ENCODE results near the gene DHRS13. TPM values are rescaled to one million over a fixed set of nuclear protein-coding genes. Genes with fewer than 3 reads are reported as not detected.
A peak's percentile ranks its signal among the peaks of the same experiment; 100 is the strongest.
"Not testable (repeated sequence)": the region's sequence is repeated elsewhere in the genome, so short reads cannot be mapped to it uniquely, and the experiment has no call there.

Gene DHRS13
- total RNA-seq, 1 donor: 30.7 TPM

GRCh38 chr17:28906706-28907438 is 4.0 kb upstream of the DHRS13 start:
- DNase-seq (ENCODE audit: low read depth in 2 of 3, low spot score in 2 of 3): no peak

GRCh38 chr17:28906276-28906675 is 3.4 kb upstream of the DHRS13 start:
- DNase-seq (ENCODE audit: low read depth in 2 of 3, low spot score in 2 of 3): no peak

- no peak for DNase-seq (ENCODE audit: low read depth in 2 of 3, low spot score in 2 of 3)
These were observed 1.9 kb upstream of the DHRS13 start for GRCh38 chr17:28904800-28905199.

GRCh38 chr17:28903546-28903841 is 615 bp upstream of the DHRS13 start:
- DNase-seq (ENCODE audit: low read depth in 2 of 3, low spot score in 2 of 3): not testable (repeated sequence)

GRCh38 chr17:28901866-28902818 is 737 bp downstream of the DHRS13 start:
- DNase-seq (ENCODE audit: low read depth in 2 of 3, low spot score in 2 of 3): peak in 1 of 3 donors; percentile 42

- no peak for DNase-seq (ENCODE audit: low read depth in 2 of 3, low spot score in 2 of 3)
These were observed 1.7 kb downstream of the DHRS13 start for GRCh38 chr17:28900986-28901726.

GRCh38 chr17:28899212-28899815 is 3.6 kb downstream of the DHRS13 start:
- no peak for DNase-seq (ENCODE audit: low read depth in 2 of 3, low spot score in 2 of 3)

- DNase-seq (ENCODE audit: low read depth in 2 of 3, low spot score in 2 of 3): no peak
These were observed 4.3 kb downstream of the DHRS13 start for GRCh38 chr17:28898527-28898955.

- peak in 1 of 3 donors; percentile 22 for DNase-seq (ENCODE audit: low read depth in 2 of 3, low spot score in 2 of 3)
These were observed 4.9 kb downstream of the DHRS13 start for GRCh38 chr17:28897769-28898526.

- DNase-seq (ENCODE audit: low read depth in 2 of 3, low spot score in 2 of 3): peak; percentile 42 to 60 (median 52)
These were observed 5.8 kb downstream of the DHRS13 start, which contains the start of gene FLOT2 for GRCh38 chr17:28896884-28897768. FLOT2 (minus strand) TSS chr17:28897733; CDS start chr17:28897574, 159 bp downstream.

GRCh38 chr17:28896491-28896883 is 6.4 kb downstream of the DHRS13 start:
- DNase-seq (ENCODE audit: low read depth in 2 of 3, low spot score in 2 of 3): no peak

- no peak for DNase-seq (ENCODE audit: low read depth in 2 of 3, low spot score in 2 of 3)
These were observed 7.0 kb downstream of the DHRS13 start for GRCh38 chr17:28895794-28896447.

GRCh38 chr17:28893248-28894183 is 9.4 kb downstream of the DHRS13 start:
- peak; percentile 11 to 28 (median 19) for DNase-seq (ENCODE audit: low read depth in 2 of 3, low spot score in 2 of 3)

GRCh38 chr17:28892024-28892423 is 10.9 kb downstream of the DHRS13 start:
- DNase-seq (ENCODE audit: low read depth in 2 of 3, low spot score in 2 of 3): no peak

- no peak for DNase-seq (ENCODE audit: low read depth in 2 of 3, low spot score in 2 of 3)
These were observed 11.7 kb downstream of the DHRS13 start for GRCh38 chr17:28891201-28891600.

- DNase-seq (ENCODE audit: low read depth in 2 of 3, low spot score in 2 of 3): no peak
These were observed 12.9 kb downstream of the DHRS13 start for GRCh38 chr17:28889996-28890395.

GRCh38 chr17:28888832-28889231 is 14.0 kb downstream of the DHRS13 start:
- no peak for DNase-seq (ENCODE audit: low read depth in 2 of 3, low spot score in 2 of 3)

All from hematopoietic multipotent progenitor cell (in vitro differentiated cells).